NCI-H82 (cell line): ENCODE data around the gene C12orf76.
"Not testable (repeated sequence)": the region's sequence is repeated elsewhere in the genome, so short reads cannot be mapped to it uniquely, and the experiment has no call there.

Experiments used
- DNase-seq: peaks from one replicate; lab custom pipeline; 2025; lab: John Stamatoyannopoulos, UW

The C12orf76 gene

GRCh38 chr12:110048242-110049027 is at the start of gene C12orf76:
C12orf76 (minus strand) TSS chr12:110048522; CDS start chr12:110048495, 27 bp downstream.
- DNase-seq, result peak; percentile 98

GRCh38 chr12:110093631-110094311 is 45.4 kb upstream of the C12orf76 start:
- DNase-seq, result no peak

GRCh38 chr12:110091136-110091711 is 42.9 kb upstream of the C12orf76 start:
- no peak for DNase-seq

GRCh38 chr12:110090266-110091135 is 42.2 kb upstream of the C12orf76 start:
- DNase-seq, result no peak

- DNase-seq, result no peak
These were observed 40.6 kb upstream of the C12orf76 start for GRCh38 chr12:110088936-110089335.

GRCh38 chr12:110088216-110088615 is 39.9 kb upstream of the C12orf76 start:
- not testable (repeated sequence) for DNase-seq

- no peak for DNase-seq
These were observed 36.1 kb upstream of the C12orf76 start for GRCh38 chr12:110084314-110085015.

GRCh38 chr12:110080410-110080809 is 32.1 kb upstream of the C12orf76 start:
- no peak for DNase-seq

- DNase-seq, result no peak
These were observed 31.4 kb upstream of the C12orf76 start for GRCh38 chr12:110079477-110080400.

- no peak for DNase-seq
These were observed 29.5 kb upstream of the C12orf76 start for GRCh38 chr12:110077800-110078199.

GRCh38 chr12:110075880-110076279 is 27.6 kb upstream of the C12orf76 start:
- no peak for DNase-seq

- DNase-seq, result no peak
These were observed 25.8 kb upstream of the C12orf76 start for GRCh38 chr12:110074089-110074488.

- no peak for DNase-seq
These were observed 24.9 kb upstream of the C12orf76 start for GRCh38 chr12:110073049-110073831.

GRCh38 chr12:110072636-110073035 is 24.3 kb upstream of the C12orf76 start:
- not testable (repeated sequence) for DNase-seq

GRCh38 chr12:110071967-110072366 is 23.6 kb upstream of the C12orf76 start:
- DNase-seq, result no peak

GRCh38 chr12:110071504-110071903 is 23.2 kb upstream of the C12orf76 start:
- DNase-seq, result no peak

- DNase-seq, result no peak
These were observed 20.3 kb upstream of the C12orf76 start for GRCh38 chr12:110068654-110069053.

- not testable (repeated sequence) for DNase-seq
These were observed 19.8 kb upstream of the C12orf76 start for GRCh38 chr12:110068115-110068514.

GRCh38 chr12:110067531-110067930 is 19.2 kb upstream of the C12orf76 start:
- DNase-seq, result no peak
